GM12878 (cell line): ENCODE measurements around the gene PLA2G15. TPM values are rescaled to one million over a fixed set of nuclear protein-coding genes. Genes with fewer than 3 reads are reported as not detected.

Experiments
- ATAC-seq: fragments of 200-7000 bp; cut with Tn5 transposase; 3 replicates; pipeline ENCODE4 v1.9.1; 2020; ENCODE audit warnings: mild to moderate bottlenecking, moderate library complexity
- BruUV-seq: library from RNA; stranded (reverse); fragments of 400-500 nt; replicated peaks from 2 replicates; lab custom pipeline; 2021; lab: Mats Ljungman, UMichigan
- CTCF ChIA-PET: fragments of 300-600 bp; sonication (Branson Sonifier 250); formaldehyde crosslinking; extraction: SDS; loops from one replicate; lab custom pipeline; 2021; ENCODE audit warnings: inconsistent platforms; lab: Yijun Ruan, JAX
- POLR2A ChIA-PET: fragments of 350-600 bp; formaldehyde crosslinking; extraction: SDS; loops from one replicate; lab custom pipeline; 2021; ENCODE audit warnings: inconsistent platforms; lab: Charles Lee
- RAD21 ChIA-PET: fragments of 300-600 bp; sonication (Branson Sonifier 250); formaldehyde crosslinking; loops from one replicate; lab custom pipeline; 2023; ENCODE audit warnings: antibody characterized with exemption; ENCODE audit not compliant: unreplicated experiment; lab: Charles Lee
- SMC1A ChIA-PET: fragments of 300-600 bp; sonication (Branson Sonifier 250); formaldehyde crosslinking; loops from one replicate; lab custom pipeline; 2023; ENCODE audit not compliant: unreplicated experiment, uncharacterized antibody; lab: Charles Lee
- DNase-seq: peaks from one replicate; pipeline ENCODE4 v3.0.0-alpha.2; 2011; ENCODE audit warnings: low read depth, low spot score
- FAIRE-seq: peaks from 3 replicates; lab custom pipeline; 2011; peaks lifted over from hg19 to GRCh38; lab: Jason Lieb, UNC
- H2AFZ ChIP-seq: 2 replicates; pipeline ENCODE4 v1.6.0; 2011; ENCODE audit warnings: low read depth, low read length, control low read depth; ENCODE audit not compliant: control insufficient read depth
- H3K27ac ChIP-seq: 2 replicates; pipeline ENCODE4 v1.5.1; 2011; ENCODE audit warnings: control low read depth; ENCODE audit not compliant: control insufficient read depth, insufficient read depth
- H3K27me3 ChIP-seq, 2 experiments: replicated peaks in 1 of 2; 2 replicates each; pipeline versions ENCODE4 v1.6.0 to v1.6.1; 2011; ENCODE audit warnings: low read length in 1 of 2; ENCODE audit not compliant: control insufficient read depth in 2 of 2, insufficient read depth in 2 of 2
- H3K36me3 ChIP-seq, 2 experiments: 2 replicates each; pipeline ENCODE4 v1.5.1; 2011; ENCODE audit warnings: low read length in 1 of 2; ENCODE audit not compliant: control insufficient read depth in 2 of 2, insufficient read depth in 2 of 2
- H3K4me1 ChIP-seq: 2 replicates; pipeline ENCODE4 v1.6.1; 2011; ENCODE audit warnings: mild to moderate bottlenecking, low read length, moderate library complexity, mixed read lengths; ENCODE audit not compliant: control insufficient read depth, insufficient read depth
- H3K4me2 ChIP-seq: 2 replicates; pipeline ENCODE4 v1.6.0; 2011; ENCODE audit warnings: control low read depth; ENCODE audit not compliant: control insufficient read depth, insufficient read depth
- H3K4me3 ChIP-seq: fragments of 200-600 bp; sonication (generic); 2 replicates; pipeline ENCODE4 v1.5.1; 2016
- H3K79me2 ChIP-seq: 2 replicates; pipeline ENCODE4 v1.6.0; 2011; ENCODE audit warnings: low read length; ENCODE audit not compliant: control insufficient read depth, insufficient read depth
- H3K9ac ChIP-seq: 2 replicates; pipeline ENCODE4 v1.8.0; 2011; ENCODE audit warnings: low read length, control low read depth, mixed read lengths; ENCODE audit not compliant: control insufficient read depth, insufficient read depth
- H3K9me3 ChIP-seq: replicated peaks from 3 replicates; pipeline ENCODE4 v1.5.1; 2011; ENCODE audit warnings: mild to moderate bottlenecking, low read length; ENCODE audit not compliant: control insufficient read depth, insufficient read depth
- H4K20me1 ChIP-seq: 2 replicates; pipeline ENCODE4 v1.6.0; 2011; ENCODE audit not compliant: control insufficient read depth, insufficient read depth
- BCLAF1 ChIP-seq: fragments of 450-650 bp; IDR thresholded peaks from 2 replicates; pipeline ENCODE4 v1.6.1; 2017; ENCODE audit warnings: antibody characterized with exemption, mild to moderate bottlenecking, moderate library complexity
- BMI1 ChIP-seq: fragments of 450-650 bp; IDR thresholded peaks from 2 replicates; pipeline ENCODE4 v1.6.1; 2016; ENCODE audit warnings: mild to moderate bottlenecking, moderate library complexity, borderline replicate concordance
- CHD1 ChIP-seq: IDR thresholded peaks from 2 replicates; pipeline ENCODE4 v1.6.1; 2012; ENCODE audit warnings: low read depth, low read length, improper control_type of control experiment
- CHD4 ChIP-seq: fragments of 200-600 bp; sonication (generic); IDR thresholded peaks from 2 replicates; pipeline ENCODE4 v1.6.1; 2016; ENCODE audit warnings: mild to moderate bottlenecking
- CREB1 ChIP-seq: IDR thresholded peaks from 2 replicates; pipeline ENCODE4 v1.6.1; 2012; ENCODE audit warnings: low read depth, mild to moderate bottlenecking, inconsistent platforms
- EED ChIP-seq: sonication (generic); IDR thresholded peaks from 2 replicates; pipeline ENCODE4 v1.6.1; 2016; ENCODE audit warnings: antibody characterized with exemption, low read depth
- ELK1 ChIP-seq: IDR thresholded peaks from 2 replicates; pipeline ENCODE4 v1.6.1; 2012; ENCODE audit warnings: low read depth, low read length, improper control_type of control experiment
- GABPA ChIP-seq: IDR thresholded peaks from 2 replicates; pipeline ENCODE4 v1.6.1; 2014; ENCODE audit warnings: antibody characterized with exemption, low read depth, mild to moderate bottlenecking, inconsistent platforms
- IRF4 ChIP-seq: IDR thresholded peaks from 2 replicates; pipeline ENCODE4 v1.6.1; 2011; ENCODE audit warnings: low read depth, low read length
- LARP7 ChIP-seq: fragments of 450-650 bp; IDR thresholded peaks from 2 replicates; pipeline ENCODE4 v1.6.1; 2017; ENCODE audit warnings: mild to moderate bottlenecking
- MEF2A ChIP-seq: IDR thresholded peaks from 2 replicates; pipeline ENCODE4 v1.6.1; 2011; ENCODE audit warnings: low read depth, mild to moderate bottlenecking, low read length, moderate library complexity; ENCODE audit not compliant: insufficient read depth
- PML ChIP-seq: IDR thresholded peaks from 2 replicates; pipeline ENCODE4 v1.6.1; 2012; ENCODE audit warnings: low read length, inconsistent platforms
- REST ChIP-seq: IDR thresholded peaks from 2 replicates; pipeline ENCODE4 v1.6.1; 2012; ENCODE audit warnings: mild to moderate bottlenecking, low read depth, low read length
- SMARCA5 ChIP-seq: fragments of 450-650 bp; IDR thresholded peaks from 2 replicates; pipeline ENCODE4 v1.6.1; 2017; ENCODE audit warnings: mild to moderate bottlenecking
- SUZ12 ChIP-seq: fragments of 200-600 bp; sonication (generic); IDR thresholded peaks from one replicate; pipeline ENCODE4 v1.6.1; 2018; ENCODE audit warnings: antibody characterized with exemption, mild to moderate bottlenecking; ENCODE audit not compliant: unreplicated experiment
- YBX1 ChIP-seq: fragments of 450-650 bp; IDR thresholded peaks from 2 replicates; pipeline ENCODE4 v1.6.1; 2016; ENCODE audit warnings: antibody characterized with exemption
- ZNF274 ChIP-seq: IDR thresholded peaks from one replicate; pipeline ENCODE4 v1.8.0; 2011; ENCODE audit not compliant: insufficient read length, insufficient read depth
- ZZZ3 ChIP-seq: IDR thresholded peaks from 2 replicates; pipeline ENCODE4 v1.6.1; 2011; ENCODE audit warnings: low read depth; ENCODE audit not compliant: control insufficient read depth, insufficient read length
- WGBS: methylation state at CpG from one replicate; pipeline ENCODE4 v1.1.6; 2016; ENCODE audit warnings: low lambda C conversion rate; ENCODE audit not compliant: insufficient replicate concordance, insufficient coverage; ENCODE audit errors: missing lambda C conversion rate; 5-methylcytosine and 5-hydroxymethylcytosine counted together
- in situ Hi-C: fragments of 300-500 bp; cut with MboI; formaldehyde crosslinking; loops from 9 replicates; pipeline ENCODE4 v1.14.3; 2018; ENCODE audit warnings: mixed read lengths
- intact Hi-C: fragments of 100-400 bp; cut with micrococcal nuclease; formaldehyde crosslinking; loops from one replicate; pipeline ENCODE4 v1.14.2; 2022; ENCODE audit not compliant: unreplicated experiment
- polyA plus RNA-seq, 11 experiments: library from polyadenylated mRNA; depleted of rRNA in 4 of 11; unstranded in 6 of 11; stranded (reverse) in 5 of 11; fragments of >200 nt; fragmentation: Nextera tagmentation in 4 of 11; fragmentation: Illumina TruSeq in 1 of 11; extraction: Ambion mirVana in 4 of 11; extraction: Trizol in 1 of 11; gene quantifications; 1 replicate in 1 of 11; 2 replicates in 10 of 11; pipeline versions ENCODE4 v1.2.1 to v1.2.3, GENCODE V29; 2011 to 2016; ENCODE audit warnings: inconsistent platforms in 2 of 11, missing spikeins in 2 of 11, low read depth in 1 of 11
- total RNA-seq, 4 experiments: library from RNA; depleted of rRNA in 3 of 4; stranded (reverse); fragments of >200 nt in 3 of 4; fragmentation: Illumina TruSeq in 1 of 4; extraction: Trizol in 1 of 4; gene quantifications; 2 replicates each; pipeline versions ENCODE4 v1.2.1 to v1.2.3, GENCODE V29; 2013 to 2021

The PLA2G15 gene
- total and polyA plus RNA-seq, 10 of the 15 experiments (the other 5 are each of a cell fraction or from before 2014, with no cell fraction given), result 0.31 to 9.4 (median 6.8) TPM

GRCh38 chr16:68233835-68234187, 11.4 kb upstream of the PLA2G15 start:
- H3K27me3 ChIP-seq, result no peaks in the 10 kb centered on the region
- no peaks in the 10 kb centered on the region for H3K79me2 ChIP-seq
- ATAC-seq (no peak), DNase-seq (no peak), FAIRE-seq (no peak)
- in situ Hi-C loops (no loop called here), intact Hi-C loops (no loop called here)
- H3K27ac ChIP-seq, result no peak overlapping the region
- no peak for TF ChIP-seq YBX1
- TF ChIP-seq CHD1, result no peak
- no peak for TF ChIP-seq BMI1
- TF ChIP-seq EED, result no peak
- no peak for TF ChIP-seq ZNF274
- TF ChIP-seq ELK1, result no peak
- TF ChIP-seq CREB1, result no peak
- no peak for TF ChIP-seq GABPA
- TF ChIP-seq ZZZ3, result no peak
- TF ChIP-seq MEF2A, result no peak
- no peak for TF ChIP-seq SMARCA5
- TF ChIP-seq IRF4, result no peak
- TF ChIP-seq CHD4, result no peak
- TF ChIP-seq SUZ12, result no peak
- no peak for TF ChIP-seq REST
- TF ChIP-seq LARP7, result no peak
- TF ChIP-seq BCLAF1, result no peak
- TF ChIP-seq PML, result no peak
- H3K4me2 ChIP-seq, result no peak overlapping the region
- H3K9me3 ChIP-seq, result no peaks in the 10 kb centered on the region
- H3K36me3 ChIP-seq, result peaks cover 3 to 7% of the 10 kb centered on the region in 2 experiments; a peak in 3 of 4 replicates
- H3K4me1 ChIP-seq, result peaks cover 11% of the 10 kb centered on the region
- no peak overlapping the region for H3K9ac ChIP-seq
- ChIA-PET SMC1A (interaction anchor here (0.9 kb wide), 1 partner anchor 22 kb away, joined by 3 read pairs; no protein-coding TSS in a partner anchor), RAD21 (no interaction called here), CTCF (interaction anchor here (0.6 to 1.1 kb wide), 2 partner anchors 28 to 717 kb away, joined by 3 to 4 read pairs; no protein-coding TSS in a partner anchor), POLR2A (no interaction called here)
- no peak overlapping the region for H3K4me3 ChIP-seq
- no peaks in the 10 kb centered on the region for H4K20me1 ChIP-seq
- 76% methylated on average over 8 of the region's 8 CpGs for WGBS
- BruUV-seq, result no TSS peak
- no peak overlapping the region for H2AFZ ChIP-seq
